ENCODE results near the gene MAST4.

MAST4 gene

GRCh38 chr5:67214707-67215447 lies 618.7 kb downstream of the MAST4 start:
- DNase-seq (ENCODE audit: low read depth) = no peak
- H3K4me3 ChIP-seq (ENCODE audit: control insufficient read depth, low read depth, low read length) = no peak overlapping the region
- TF ChIP-seq, protein P1, sequence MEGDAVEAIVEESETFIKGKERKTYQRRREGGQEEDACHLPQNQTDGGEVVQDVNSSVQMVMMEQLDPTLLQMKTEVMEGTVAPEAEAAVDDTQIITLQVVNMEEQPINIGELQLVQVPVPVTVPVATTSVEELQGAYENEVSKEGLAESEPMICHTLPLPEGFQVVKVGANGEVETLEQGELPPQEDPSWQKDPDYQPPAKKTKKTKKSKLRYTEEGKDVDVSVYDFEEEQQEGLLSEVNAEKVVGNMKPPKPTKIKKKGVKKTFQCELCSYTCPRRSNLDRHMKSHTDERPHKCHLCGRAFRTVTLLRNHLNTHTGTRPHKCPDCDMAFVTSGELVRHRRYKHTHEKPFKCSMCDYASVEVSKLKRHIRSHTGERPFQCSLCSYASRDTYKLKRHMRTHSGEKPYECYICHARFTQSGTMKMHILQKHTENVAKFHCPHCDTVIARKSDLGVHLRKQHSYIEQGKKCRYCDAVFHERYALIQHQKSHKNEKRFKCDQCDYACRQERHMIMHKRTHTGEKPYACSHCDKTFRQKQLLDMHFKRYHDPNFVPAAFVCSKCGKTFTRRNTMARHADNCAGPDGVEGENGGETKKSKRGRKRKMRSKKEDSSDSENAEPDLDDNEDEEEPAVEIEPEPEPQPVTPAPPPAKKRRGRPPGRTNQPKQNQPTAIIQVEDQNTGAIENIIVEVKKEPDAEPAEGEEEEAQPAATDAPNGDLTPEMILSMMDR (conservative IDR thresholded peaks at IDR 0.05; ENCODE audit: control insufficient read depth, insufficient read depth, low read depth, low read length) = no peak

DNA sequence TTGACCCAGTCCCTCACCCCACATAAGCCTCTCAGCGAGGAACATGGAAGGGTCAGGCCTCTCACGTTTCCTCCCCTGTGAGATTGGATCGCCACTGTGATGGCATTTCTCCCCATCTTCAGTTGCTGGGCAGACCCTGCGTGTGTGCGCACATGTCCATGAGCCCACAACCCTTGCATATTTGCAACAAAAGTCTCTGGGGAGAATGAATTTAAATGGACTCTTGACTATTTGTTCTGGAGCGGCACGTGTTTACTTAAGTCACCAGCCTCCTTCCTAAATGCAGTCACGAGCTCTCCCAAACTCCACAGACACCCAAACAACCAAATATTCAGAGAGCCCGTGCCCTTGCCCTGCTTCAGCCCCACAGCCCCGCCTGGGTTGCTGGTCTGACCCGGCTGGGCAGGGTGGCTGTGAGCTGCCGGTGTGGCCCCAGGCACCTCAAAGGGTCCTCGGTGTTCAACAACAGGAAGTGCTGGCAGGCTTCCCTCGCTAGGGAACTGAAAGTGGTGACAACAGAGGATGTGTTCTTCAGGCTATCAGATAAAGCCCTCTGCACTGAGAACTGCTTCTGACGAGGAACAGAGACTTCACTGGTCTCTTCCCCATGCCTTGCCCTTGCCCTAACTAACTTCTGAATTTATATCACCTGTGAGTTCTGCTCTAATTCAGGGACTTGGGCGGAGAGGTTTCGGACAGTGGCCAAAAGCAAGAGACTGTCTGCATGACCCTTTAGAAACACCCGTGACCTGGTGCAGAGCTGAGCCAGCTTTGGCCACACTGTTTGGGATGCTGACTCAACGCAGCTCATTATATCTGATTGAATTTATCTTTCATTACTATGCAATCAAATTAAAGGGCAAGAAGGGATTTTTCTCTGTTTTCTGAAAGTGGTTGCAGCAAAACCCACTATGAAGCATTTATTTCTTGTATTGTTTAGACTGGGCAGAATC lies 619.6 kb downstream of the MAST4 start:
- H3K4me3 ChIP-seq (ENCODE audit: control insufficient read depth, low read depth, low read length) = no peak overlapping the region
- DNase-seq (ENCODE audit: low read depth) = peak; percentile 47
- TF ChIP-seq, protein P1 (conservative IDR thresholded peaks at IDR 0.05; ENCODE audit: control insufficient read depth, insufficient read depth, low read depth, low read length) = no peak

- TF ChIP-seq, protein P1 (conservative IDR thresholded peaks at IDR 0.05; ENCODE audit: control insufficient read depth, insufficient read depth, low read depth, low read length) = no peak
- H3K4me3 ChIP-seq (ENCODE audit: control insufficient read depth, low read depth, low read length) = no peak overlapping the region
Observed at GRCh38 chr5:67216564-67216963, 620.4 kb downstream of the MAST4 start.

More at GRCh38 chr5:67216564-67216963, 620.4 kb downstream of the MAST4 start:
- no peak for DNase-seq (ENCODE audit: low read depth)
